Transverse colon (tissue), 4 donors: Measurements from ENCODE around the gene PAIP1.

Source experiments
- EP300 ChIP-seq: sonication (generic); formaldehyde crosslinking; IDR thresholded peaks from one replicate; pipeline ENCODE4 v1.6.1; 2017; ENCODE audit warnings: antibody characterized with exemption, low read depth
- POLR2A ChIP-seq: fragments of 450-650 bp; IDR thresholded peaks from one replicate; pipeline ENCODE4 v1.6.1; 2016; ENCODE audit warnings: antibody characterized with exemption, mild to moderate bottlenecking, moderate library complexity
- POLR2AphosphoS5 ChIP-seq, 3 donors: sonication (generic); formaldehyde crosslinking; IDR thresholded peaks; one replicate each; pipeline ENCODE4 v1.6.1; 2016; ENCODE audit warnings: antibody characterized with exemption in 3 of 3
- TF ChIP-seq, protein P1 (sequence below), 5 experiments: fragments of 200-600 bp in 3 of 5; fragments of 450-650 bp in 2 of 5; sonication (generic) in 3 of 5; IDR thresholded peaks; 1 replicate in 2 of 5; 2 replicates in 3 of 5; pipeline ENCODE4 v1.5.1; 2016 to 2017; ENCODE audit warnings: antibody characterized with exemption in 5 of 5, inconsistent platforms in 3 of 5, mild to moderate bottlenecking in 2 of 5, moderate library complexity in 1 of 5

DNA sequence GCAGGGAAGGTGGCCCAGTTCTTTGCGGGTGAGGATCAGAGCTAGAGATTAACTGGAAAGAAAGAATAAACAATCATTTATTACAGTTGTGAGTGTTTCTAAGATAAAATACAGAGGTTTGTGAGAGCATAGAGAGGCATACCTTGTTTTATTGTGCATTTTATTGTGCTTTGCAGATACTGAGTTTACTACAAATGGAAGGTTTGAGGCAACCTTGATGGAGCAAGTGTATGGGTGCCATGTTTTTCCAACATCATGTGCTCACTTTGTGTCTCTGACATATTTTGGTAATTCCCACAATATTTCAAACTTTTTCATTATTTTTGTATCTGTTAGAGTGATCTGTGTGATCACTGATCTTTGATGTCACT, 41.2 kb downstream of the PAIP1 start:
- TF ChIP-seq POLR2A (no peak), POLR2AphosphoS5 (IDR thresholded peaks at IDR 0.05) (no peak), EP300 (no peak)
- TF ChIP-seq, protein P1, sequence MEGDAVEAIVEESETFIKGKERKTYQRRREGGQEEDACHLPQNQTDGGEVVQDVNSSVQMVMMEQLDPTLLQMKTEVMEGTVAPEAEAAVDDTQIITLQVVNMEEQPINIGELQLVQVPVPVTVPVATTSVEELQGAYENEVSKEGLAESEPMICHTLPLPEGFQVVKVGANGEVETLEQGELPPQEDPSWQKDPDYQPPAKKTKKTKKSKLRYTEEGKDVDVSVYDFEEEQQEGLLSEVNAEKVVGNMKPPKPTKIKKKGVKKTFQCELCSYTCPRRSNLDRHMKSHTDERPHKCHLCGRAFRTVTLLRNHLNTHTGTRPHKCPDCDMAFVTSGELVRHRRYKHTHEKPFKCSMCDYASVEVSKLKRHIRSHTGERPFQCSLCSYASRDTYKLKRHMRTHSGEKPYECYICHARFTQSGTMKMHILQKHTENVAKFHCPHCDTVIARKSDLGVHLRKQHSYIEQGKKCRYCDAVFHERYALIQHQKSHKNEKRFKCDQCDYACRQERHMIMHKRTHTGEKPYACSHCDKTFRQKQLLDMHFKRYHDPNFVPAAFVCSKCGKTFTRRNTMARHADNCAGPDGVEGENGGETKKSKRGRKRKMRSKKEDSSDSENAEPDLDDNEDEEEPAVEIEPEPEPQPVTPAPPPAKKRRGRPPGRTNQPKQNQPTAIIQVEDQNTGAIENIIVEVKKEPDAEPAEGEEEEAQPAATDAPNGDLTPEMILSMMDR (IDR thresholded peaks at IDR 0.05) = no peak
